GM23248 (cell line): ENCODE results near the gene LAPTM5. TPM values are rescaled to one million over a fixed set of nuclear protein-coding genes. Genes with fewer than 3 reads are reported as not detected.

Source experiments
- DNase-seq: peaks from one replicate; pipeline ENCODE4 v3.0.0-alpha.2; 2015
- H2AFZ ChIP-seq: fragments of 200-600 bp; sonication (generic); 2 replicates; pipeline ENCODE4 v1.6.1; 2016; ENCODE audit warnings: antibody characterized with exemption
- H3F3A ChIP-seq: fragments of 200-600 bp; sonication (generic); 2 replicates; pipeline ENCODE4 v1.6.1; 2016; ENCODE audit warnings: mild to moderate bottlenecking, antibody characterized with exemption, mixed run types; ENCODE audit not compliant: insufficient read depth
- H3K27ac ChIP-seq: fragments of 200-600 bp; sonication (generic); 2 replicates; pipeline ENCODE4 v1.5.1; 2016; ENCODE audit warnings: mild to moderate bottlenecking
- H3K27me3 ChIP-seq: fragments of 200-600 bp; sonication (generic); replicated peaks from 2 replicates; pipeline ENCODE4 v1.6.1; 2016; ENCODE audit warnings: mild to moderate bottlenecking; ENCODE audit not compliant: insufficient read depth
- H3K36me3 ChIP-seq: fragments of 200-600 bp; sonication (generic); 2 replicates; pipeline ENCODE4 v1.6.1; 2016; ENCODE audit warnings: low read depth, mild to moderate bottlenecking
- H3K4me1 ChIP-seq: fragments of 200-600 bp; sonication (generic); 2 replicates; pipeline ENCODE4 v1.6.1; 2016; ENCODE audit warnings: mild to moderate bottlenecking; ENCODE audit not compliant: insufficient read depth
- H3K4me2 ChIP-seq: fragments of 200-600 bp; sonication (generic); one replicate; pipeline ENCODE4 v1.6.1; 2016; ENCODE audit warnings: mild to moderate bottlenecking; ENCODE audit not compliant: unreplicated experiment
- H3K4me3 ChIP-seq: fragments of 200-600 bp; sonication (generic); 2 replicates; pipeline ENCODE4 v1.5.1; 2016; ENCODE audit warnings: mild to moderate bottlenecking
- H3K79me2 ChIP-seq: fragments of 200-600 bp; sonication (generic); 2 replicates; pipeline ENCODE4 v1.6.1; 2016; ENCODE audit warnings: mild to moderate bottlenecking; ENCODE audit not compliant: insufficient read depth
- H3K9ac ChIP-seq: fragments of 200-600 bp; sonication (generic); 2 replicates; pipeline ENCODE4 v1.6.1; 2016; ENCODE audit warnings: mild to moderate bottlenecking
- H3K9me2 ChIP-seq: fragments of 200-600 bp; sonication (generic); 2 replicates; pipeline ENCODE4 v1.6.1; 2016; ENCODE audit warnings: mixed run types, mild to moderate bottlenecking, moderate library complexity; ENCODE audit not compliant: insufficient read depth
- H3K9me3 ChIP-seq: fragments of 200-600 bp; sonication (generic); one replicate; pipeline ENCODE4 v1.6.1; 2017; ENCODE audit warnings: low read depth
- H4K20me1 ChIP-seq: fragments of 200-600 bp; sonication (generic); 2 replicates; pipeline ENCODE4 v1.6.0; 2016; ENCODE audit not compliant: insufficient read depth
- EZH2 ChIP-seq: fragments of 200-600 bp; sonication (generic); IDR thresholded peaks from 2 replicates; pipeline ENCODE4 v1.6.1; 2018; ENCODE audit warnings: antibody characterized with exemption, mild to moderate bottlenecking; ENCODE audit not compliant: insufficient read depth, poor library complexity, severe bottlenecking
- EZH2phosphoT487 ChIP-seq: fragments of 200-600 bp; sonication (generic); IDR thresholded peaks from 2 replicates; pipeline ENCODE4 v1.6.1; 2018; ENCODE audit warnings: antibody characterized with exemption, moderate library complexity, mild to moderate bottlenecking, low read depth; ENCODE audit not compliant: insufficient read depth
- WGBS, 2 experiments: methylation state at CpG; one replicate each; pipeline ENCODE4 v1.1.6; 2015 to 2017; ENCODE audit warnings: low lambda C conversion rate in 2 of 2, low coverage in 1 of 2; ENCODE audit errors: missing lambda C conversion rate in 2 of 2; 5-methylcytosine and 5-hydroxymethylcytosine counted together
- in situ Hi-C: fragments of 300-500 bp; cut with MboI; formaldehyde crosslinking; loops from 2 replicates; pipeline ENCODE4 v1.15.0; 2020
- polyA plus RNA-seq: library from polyadenylated mRNA; unstranded; fragments of >200 nt; fragmentation: Nextera tagmentation; extraction: Ambion mirVana; gene quantifications from 2 replicates; pipeline ENCODE4 v1.2.1, GENCODE V29; 2016
- total RNA-seq: library from RNA; depleted of rRNA; stranded (reverse); fragments of >200 nt; shearing (Covaris generic); gene quantifications from 2 replicates; pipeline ENCODE4 v1.2.3, GENCODE V29; 2014

Gene LAPTM5
- total and polyA plus RNA-seq, 2 experiments from 2014 or later, result 0.36 TPM; not detected in 1

DNA sequence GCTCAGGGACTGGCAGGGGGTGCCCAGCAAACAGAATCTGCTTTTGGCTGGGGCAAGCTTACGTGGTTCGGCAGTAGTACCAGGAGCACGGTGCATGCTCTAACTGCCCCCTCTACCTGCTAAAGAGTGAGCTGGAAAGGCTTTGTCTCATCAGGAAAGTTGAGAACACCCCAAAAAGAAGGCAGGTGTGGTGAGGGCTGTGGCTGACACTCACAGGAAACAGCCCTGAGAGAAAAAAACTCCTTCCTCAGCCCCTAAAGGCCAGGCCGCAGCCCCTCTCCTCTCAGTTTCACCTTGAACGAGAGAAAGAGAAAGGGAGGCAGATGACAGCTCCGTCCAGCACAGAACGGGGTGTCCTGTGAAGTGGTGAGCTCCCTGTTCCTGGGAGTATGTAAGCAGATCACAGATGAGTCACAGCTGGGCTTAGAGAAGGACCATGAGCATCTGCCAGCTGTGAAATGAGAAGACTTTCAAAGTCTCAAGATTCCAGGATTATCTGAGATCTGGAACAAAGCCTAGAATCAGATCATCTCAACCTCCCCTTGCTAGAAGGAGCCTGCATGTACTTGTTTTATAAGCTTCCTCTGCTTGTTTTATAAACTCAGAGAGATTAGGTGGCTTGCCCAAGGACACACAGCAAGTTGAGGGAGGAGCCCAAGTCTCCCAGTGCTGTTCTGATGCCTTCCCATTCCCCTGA lies 13.4 kb downstream of the LAPTM5 start:
- no peaks in the 10 kb centered on the region for H3K9me3 ChIP-seq
- no peaks in the 10 kb centered on the region for H3F3A ChIP-seq
- H3K9ac ChIP-seq, result no peak overlapping the region
- no peak overlapping the region for H3K4me3 ChIP-seq
- H3K36me3 ChIP-seq, result no peaks in the 10 kb centered on the region
- DNase-seq, result peak; percentile 23
- H3K79me2 ChIP-seq, result no peaks in the 10 kb centered on the region
- H3K4me1 ChIP-seq, result no peaks in the 10 kb centered on the region; the same call in 1 of the 2 replicates
- H3K9me2 ChIP-seq, result no peaks in the 10 kb centered on the region
- no peaks in the 10 kb centered on the region for H4K20me1 ChIP-seq
- TF ChIP-seq EZH2phosphoT487 (no peak), EZH2 (no peak)
- in situ Hi-C loops, result no loop called here
- 58 to 61% methylated on average over 7 of the region's 7 CpGs for WGBS, 2 experiments
- no peak overlapping the region for H3K4me2 ChIP-seq
- no peak overlapping the region for H3K27ac ChIP-seq
- H2AFZ ChIP-seq, result no peak overlapping the region
- H3K27me3 ChIP-seq, result no peaks in the 10 kb centered on the region; the same call in 1 of the 2 replicates

DNA sequence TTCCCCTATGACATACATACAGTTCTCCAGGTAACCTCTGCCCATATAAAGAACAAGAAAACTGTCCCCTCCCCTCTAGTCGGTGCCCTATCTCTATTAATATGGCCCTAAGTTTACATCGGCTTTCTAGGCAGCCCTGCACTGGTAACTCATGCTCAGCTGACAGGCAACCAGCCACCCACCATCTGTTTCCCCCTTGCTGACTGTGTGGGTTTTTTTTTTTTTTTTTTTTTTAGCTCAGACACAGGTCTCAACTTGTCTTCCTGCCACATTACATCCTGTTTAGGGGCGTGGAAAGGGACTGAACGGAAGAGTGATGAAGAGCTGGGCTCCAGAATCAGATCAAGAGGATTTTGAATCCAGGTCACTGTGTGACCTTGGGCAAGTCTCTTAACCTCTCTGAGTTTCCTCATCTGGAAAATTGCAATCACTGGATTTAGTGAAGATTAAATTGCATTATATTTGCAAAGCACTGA lies 14.0 kb downstream of the LAPTM5 start:
- Histone ChIP-seq H2AFZ (no peak overlapping the region), H3K4me1 (no peaks in the 10 kb centered on the region; the same call in 1 of the 2 replicates), H3K9ac (no peak overlapping the region), H3K4me2 (no peak overlapping the region), H3K79me2 (no peaks in the 10 kb centered on the region), H3K9me2 (no peaks in the 10 kb centered on the region), H4K20me1 (no peaks in the 10 kb centered on the region), H3K9me3 (no peaks in the 10 kb centered on the region), H3K27ac (no peak overlapping the region), H3K4me3 (no peak overlapping the region), H3F3A (no peaks in the 10 kb centered on the region), H3K36me3 (no peaks in the 10 kb centered on the region), H3K27me3 (no peaks in the 10 kb centered on the region; the same call in 1 of the 2 replicates)
- no peak for DNase-seq
- WGBS, 2 experiments, result 48 to 53% methylated on average over 4 of the region's 4 CpGs
- in situ Hi-C loops, result no loop called here
- TF ChIP-seq EZH2, result no peak
- TF ChIP-seq EZH2phosphoT487, result no peak

DNA sequence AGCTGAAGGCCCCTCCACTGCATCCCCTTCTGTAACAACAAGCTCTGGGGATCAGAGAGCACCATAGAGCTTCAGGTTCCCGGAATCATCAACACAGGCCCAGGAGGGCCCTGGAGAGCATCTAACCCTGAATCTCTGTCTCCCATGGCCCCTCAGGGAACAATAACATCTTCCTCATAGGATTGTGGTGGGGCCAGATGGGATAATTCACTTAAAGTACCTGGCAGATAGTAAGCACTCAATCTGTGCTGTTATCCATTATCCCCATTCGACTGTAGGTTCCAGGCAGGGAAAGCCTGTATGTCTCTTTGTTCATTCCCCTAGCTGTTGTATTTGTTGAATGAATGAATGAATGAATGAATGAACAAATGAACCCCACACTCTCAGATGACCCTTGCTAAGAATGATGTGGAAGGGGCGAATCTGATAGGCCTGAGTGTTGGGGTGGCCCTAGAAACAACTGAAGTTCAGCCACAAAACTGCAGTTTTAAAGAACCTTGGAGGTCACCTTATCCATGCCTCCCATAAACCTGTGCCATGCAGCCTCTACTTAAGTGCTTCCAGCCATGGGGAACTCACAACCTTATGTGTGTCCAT lies 14.5 kb downstream of the LAPTM5 start:
- in situ Hi-C loops, result no loop called here
- Histone ChIP-seq H3F3A (no peaks in the 10 kb centered on the region), H3K9ac (no peak overlapping the region), H3K4me1 (no peaks in the 10 kb centered on the region), H3K9me2 (no peaks in the 10 kb centered on the region), H4K20me1 (no peaks in the 10 kb centered on the region), H3K4me2 (no peak overlapping the region), H3K4me3 (no peak overlapping the region), H3K79me2 (no peaks in the 10 kb centered on the region), H3K36me3 (no peaks in the 10 kb centered on the region), H2AFZ (no peak overlapping the region), H3K27me3 (no peaks in the 10 kb centered on the region; the same call in 1 of the 2 replicates), H3K27ac (no peak overlapping the region), H3K9me3 (no peaks in the 10 kb centered on the region)
- no peak for DNase-seq
- no peak for TF ChIP-seq EZH2
- no peak for TF ChIP-seq EZH2phosphoT487
- 67 to 69% methylated on average over 3 of the region's 3 CpGs for WGBS, 2 experiments

DNA sequence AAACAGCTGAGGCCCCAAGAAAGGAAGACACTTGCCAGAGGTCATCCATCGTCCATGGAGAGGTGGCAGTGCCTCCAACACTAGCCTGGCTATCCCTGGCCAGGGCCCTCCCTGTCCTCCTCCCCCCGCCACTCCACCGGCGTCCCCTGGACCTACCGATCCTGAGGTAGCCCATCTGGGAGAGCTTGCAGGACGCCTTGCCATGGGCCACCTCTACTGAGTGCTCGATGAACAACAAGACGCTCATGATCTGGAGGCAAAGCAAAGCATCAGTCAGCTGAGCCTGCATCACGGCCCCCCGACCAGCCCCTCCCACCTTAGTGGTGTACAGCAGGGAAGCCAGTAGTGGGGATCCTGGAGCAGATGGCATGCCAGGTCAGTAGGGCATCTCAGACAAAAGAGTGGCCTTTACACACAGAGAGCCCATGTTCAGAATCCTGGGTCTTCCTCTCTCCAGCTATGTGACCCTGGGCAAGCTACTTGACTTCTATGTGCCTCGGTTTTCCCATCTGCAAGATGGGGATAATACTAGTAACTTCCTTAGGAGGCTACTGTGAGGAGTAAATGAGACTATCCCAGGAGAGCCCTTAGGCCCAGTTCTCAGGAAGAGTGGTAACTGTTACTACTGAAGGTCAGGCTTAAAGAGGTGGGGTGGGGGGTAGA lies 15.1 kb downstream of the LAPTM5 start:
- TF ChIP-seq EZH2phosphoT487, result no peak
- TF ChIP-seq EZH2, result no peak
- Histone ChIP-seq H3K9me2 (no peaks in the 10 kb centered on the region), H3F3A (no peaks in the 10 kb centered on the region), H3K4me2 (no peak overlapping the region), H2AFZ (no peak overlapping the region), H3K9ac (no peak overlapping the region), H4K20me1 (no peaks in the 10 kb centered on the region), H3K4me1 (no peaks in the 10 kb centered on the region), H3K27me3 (no peaks in the 10 kb centered on the region; the same call in 1 of the 2 replicates), H3K27ac (no peak overlapping the region), H3K4me3 (no peak overlapping the region), H3K79me2 (no peaks in the 10 kb centered on the region), H3K36me3 (no peaks in the 10 kb centered on the region), H3K9me3 (no peaks in the 10 kb centered on the region)
- WGBS, 2 experiments, result 61 to 64% methylated on average over 11 of the region's 11 CpGs
- DNase-seq, result no peak
- in situ Hi-C loops, result no loop called here
